ENCODE data around the gene CRYBB1.
A peak's percentile ranks its signal among the peaks of the same experiment; 100 is the strongest.

CRYBB1 gene

DNA sequence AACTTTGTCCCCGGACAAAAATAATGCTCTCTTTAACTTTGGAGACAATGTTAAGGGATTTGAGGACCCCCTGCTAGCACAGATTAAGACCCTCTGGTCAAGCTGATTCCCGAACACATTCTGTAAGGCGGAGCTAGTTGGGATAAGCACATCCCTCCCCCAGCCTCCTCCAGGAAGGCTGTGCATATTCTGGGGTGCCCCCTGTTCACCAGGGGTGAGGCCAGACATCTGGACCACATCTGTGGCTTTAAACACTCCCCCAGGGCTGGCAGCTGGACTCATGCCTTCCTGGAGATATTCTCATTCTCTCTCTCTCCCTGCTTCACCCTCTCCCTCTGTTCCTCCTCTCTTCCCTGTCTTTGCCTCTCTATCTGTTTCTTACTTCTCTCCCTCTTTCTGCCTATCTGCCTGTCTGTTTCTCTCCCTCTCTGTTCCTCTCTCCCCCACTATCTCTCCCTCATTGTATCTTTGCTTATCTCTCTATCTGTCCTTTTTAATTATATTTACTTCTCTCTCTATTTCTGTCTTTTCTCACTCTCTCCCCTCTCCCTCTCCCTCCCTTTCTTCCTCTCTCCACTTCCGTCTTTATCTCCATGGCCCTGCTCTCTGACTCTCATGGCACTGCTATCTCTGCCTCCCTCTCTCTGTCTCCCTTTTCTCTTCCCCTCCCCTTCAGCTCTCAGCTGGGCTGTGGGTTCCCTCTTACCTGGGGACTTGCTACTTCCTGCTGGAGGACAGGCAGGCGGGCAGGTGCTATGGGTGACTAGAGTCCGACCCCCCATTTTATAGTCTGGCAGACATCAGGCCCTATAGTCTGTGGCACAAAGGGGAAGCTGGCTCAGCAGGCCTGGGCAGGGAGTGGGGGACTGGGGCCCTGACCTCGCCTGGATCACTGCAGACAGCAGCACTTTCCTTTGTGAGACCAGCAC is at the start of gene CRYBB1:
Gene CRYBB1 (minus strand): TSS at position 757 of the 929 bp plus-strand sequence. CDS start 1,708 bp downstream, outside the sequence.
- no peak for DNase-seq (ENCODE audit: low read depth, low spot score)
- TF ChIP-seq, protein P1, sequence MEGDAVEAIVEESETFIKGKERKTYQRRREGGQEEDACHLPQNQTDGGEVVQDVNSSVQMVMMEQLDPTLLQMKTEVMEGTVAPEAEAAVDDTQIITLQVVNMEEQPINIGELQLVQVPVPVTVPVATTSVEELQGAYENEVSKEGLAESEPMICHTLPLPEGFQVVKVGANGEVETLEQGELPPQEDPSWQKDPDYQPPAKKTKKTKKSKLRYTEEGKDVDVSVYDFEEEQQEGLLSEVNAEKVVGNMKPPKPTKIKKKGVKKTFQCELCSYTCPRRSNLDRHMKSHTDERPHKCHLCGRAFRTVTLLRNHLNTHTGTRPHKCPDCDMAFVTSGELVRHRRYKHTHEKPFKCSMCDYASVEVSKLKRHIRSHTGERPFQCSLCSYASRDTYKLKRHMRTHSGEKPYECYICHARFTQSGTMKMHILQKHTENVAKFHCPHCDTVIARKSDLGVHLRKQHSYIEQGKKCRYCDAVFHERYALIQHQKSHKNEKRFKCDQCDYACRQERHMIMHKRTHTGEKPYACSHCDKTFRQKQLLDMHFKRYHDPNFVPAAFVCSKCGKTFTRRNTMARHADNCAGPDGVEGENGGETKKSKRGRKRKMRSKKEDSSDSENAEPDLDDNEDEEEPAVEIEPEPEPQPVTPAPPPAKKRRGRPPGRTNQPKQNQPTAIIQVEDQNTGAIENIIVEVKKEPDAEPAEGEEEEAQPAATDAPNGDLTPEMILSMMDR (IDR thresholded peaks at IDR 0.05; ENCODE audit: low read depth, low read length) = no peak
- in situ Hi-C loops (cut with HindIII; ENCODE audit: low sequenced_read_pairs) = no loop called here
- no peak within 1 kb of the TSS for H3K4me3 ChIP-seq (ENCODE audit: low read depth, low read length)

- H3K4me3 ChIP-seq (ENCODE audit: low read depth, low read length) = no peak overlapping the region
- TF ChIP-seq, protein P1 (IDR thresholded peaks at IDR 0.05; ENCODE audit: low read depth, low read length) = no peak
- in situ Hi-C loops (cut with HindIII; ENCODE audit: low sequenced_read_pairs) = no loop called here
- no peak for DNase-seq (ENCODE audit: low read depth, low spot score)
Measured at GRCh38 chr22:26667140-26667539, 49.3 kb upstream of the CRYBB1 start.

GRCh38 chr22:26665813-26666231 is 48.0 kb upstream of the CRYBB1 start:
- no peak overlapping the region for H3K4me3 ChIP-seq (ENCODE audit: low read depth, low read length)
- peak; percentile 20 for DNase-seq (ENCODE audit: low read depth, low spot score)
- TF ChIP-seq, protein P1 (IDR thresholded peaks at IDR 0.05; ENCODE audit: low read depth, low read length) = no peak
- in situ Hi-C loops (cut with HindIII; ENCODE audit: low sequenced_read_pairs) = no loop called here

DNA sequence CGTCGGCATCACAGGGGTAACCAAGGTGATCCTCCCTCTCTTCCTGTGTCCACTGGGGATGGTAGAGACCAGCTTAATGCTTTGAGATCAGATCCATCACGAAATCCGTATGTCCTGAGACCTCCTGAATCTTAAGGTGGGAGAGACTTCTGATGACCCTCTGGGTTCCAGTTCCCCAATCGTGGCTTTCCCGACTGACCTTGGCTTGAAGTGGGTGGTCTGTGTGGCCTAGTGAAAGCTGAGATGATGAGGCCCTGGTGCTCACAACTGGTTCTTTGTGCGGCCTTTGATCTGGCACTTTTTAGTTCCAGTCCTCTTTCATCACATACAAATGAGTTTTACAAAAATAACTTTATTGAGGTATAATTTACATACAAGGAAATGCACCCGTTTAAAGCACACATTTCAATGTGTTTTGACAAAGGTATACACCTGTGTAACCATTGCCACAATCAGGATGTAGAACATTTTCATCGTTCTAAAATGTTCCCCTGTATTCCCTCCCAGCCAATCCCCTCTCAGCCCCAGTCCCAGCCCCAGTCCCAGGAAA is 45.6 kb upstream of the CRYBB1 start:
- no peak for DNase-seq (ENCODE audit: low read depth, low spot score)
- H3K4me3 ChIP-seq (ENCODE audit: low read depth, low read length) = no peak overlapping the region
- TF ChIP-seq, protein P1 (IDR thresholded peaks at IDR 0.05; ENCODE audit: low read depth, low read length) = no peak
- in situ Hi-C loops (cut with HindIII; ENCODE audit: low sequenced_read_pairs) = no loop called here

DNA sequence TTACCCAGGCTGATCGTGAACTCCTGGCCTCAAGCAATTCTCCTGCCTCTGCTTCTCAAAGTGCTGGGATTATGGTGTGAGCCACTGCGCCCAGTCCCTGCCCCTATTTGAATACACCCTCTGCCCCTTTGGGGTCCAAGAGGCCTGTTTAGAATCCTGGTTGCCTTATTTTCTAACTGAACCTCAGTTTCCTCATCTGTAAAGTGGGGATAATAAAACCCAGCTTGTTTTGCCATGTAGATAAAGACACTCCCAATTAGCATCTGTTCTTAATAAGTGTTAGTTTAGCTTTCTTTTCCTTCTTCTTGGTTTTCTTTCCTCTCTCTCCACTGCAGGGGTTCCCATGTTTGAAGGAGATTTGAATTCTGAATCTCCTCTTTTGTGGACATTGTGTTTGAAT is 44.3 kb upstream of the CRYBB1 start:
- in situ Hi-C loops (cut with HindIII; ENCODE audit: low sequenced_read_pairs) = no loop called here
- TF ChIP-seq, protein P1 (IDR thresholded peaks at IDR 0.05; ENCODE audit: low read depth, low read length) = no peak
- H3K4me3 ChIP-seq (ENCODE audit: low read depth, low read length) = no peak overlapping the region
- DNase-seq (ENCODE audit: low read depth, low spot score) = no peak

DNA sequence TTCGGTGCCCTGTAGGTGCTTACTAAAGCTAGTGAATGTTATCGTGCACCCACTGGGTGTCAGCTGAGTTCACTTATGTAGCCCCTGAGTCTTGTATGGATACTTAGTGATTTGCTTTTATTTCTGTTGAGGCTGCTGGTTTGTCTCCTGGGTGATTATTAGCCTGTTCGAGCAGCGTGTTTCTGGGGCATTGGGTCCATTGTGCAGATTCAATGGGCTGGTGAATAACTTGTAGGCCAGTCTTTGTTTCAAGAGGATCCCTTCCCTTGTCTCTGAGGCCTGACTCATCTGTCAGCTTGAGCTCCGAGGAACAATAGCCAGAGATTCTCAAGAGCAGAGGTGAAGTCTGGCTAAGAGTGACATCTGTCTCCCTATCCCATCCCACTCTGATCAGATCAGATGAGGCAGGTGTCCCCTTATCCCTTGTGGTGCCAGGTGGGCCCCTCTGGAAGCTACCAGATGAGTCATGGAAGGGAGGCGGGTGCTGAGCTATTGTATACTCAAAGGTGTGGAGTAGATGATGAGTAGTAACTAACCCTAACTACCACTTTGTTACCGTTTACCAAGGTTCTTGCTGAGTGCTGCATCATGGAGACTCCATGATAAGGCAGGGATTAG is 43.2 kb upstream of the CRYBB1 start:
- in situ Hi-C loops (cut with HindIII; ENCODE audit: low sequenced_read_pairs) = no loop called here
- no peak overlapping the region for H3K4me3 ChIP-seq (ENCODE audit: low read depth, low read length)
- TF ChIP-seq, protein P1 (IDR thresholded peaks at IDR 0.05; ENCODE audit: low read depth, low read length) = no peak
- DNase-seq (ENCODE audit: low read depth, low spot score) = no peak

Data from astrocyte of the spinal cord (primary cell).